K562 treated with DMSO at 1 percent for 24 hours (cell line): ENCODE measurements around the gene MCAM. TPM values are rescaled to one million over a fixed set of nuclear protein-coding genes. Genes with fewer than 3 reads are reported as not detected.

Experiments
- total RNA-seq: library from RNA; unstranded; fragments of 300-600 nt; gene quantifications from 2 replicates; pipeline ENCODE4 v1.2.3, GENCODE V29; 2022; ENCODE audit warnings: low read depth; ENCODE audit not compliant: insufficient read depth

MCAM gene
- total RNA-seq, result 33.0 and 34.9 TPM in 2 replicates

GRCh38 chr11:119316729-119317591 is at the start of gene MCAM:
Gene MCAM, minus strand, starts transcription at chr11:119317130. Its CDS starts 29 bp downstream, at chr11:119317101.

GRCh38 chr11:119346605-119347004 is 29.7 kb upstream of the MCAM start, which contains the start of gene MFRP:
Gene MFRP, minus strand, starts transcription at chr11:119346705. Its CDS starts 192 bp downstream, at chr11:119346513.

GRCh38 chr11:119340335-119341221 is 23.6 kb upstream of the MCAM start, which contains the start of gene C1QTNF5:
Gene C1QTNF5, minus strand, starts transcription at chr11:119340883. Its CDS starts 486 bp downstream, at chr11:119340397.

GRCh38 chr11:119334174-119334930 is 17.4 kb upstream of the MCAM start, which contains the start of gene RNF26:
Gene RNF26, plus strand, starts transcription at chr11:119334527. Its CDS starts 596 bp downstream, at chr11:119335123.

Other genes with a start within 250 kb of the MCAM start
- gene VPS11, start 249.3 kb downstream of the MCAM start, total RNA-seq, result 28.9 and 34.3 TPM in 2 replicates
- gene HMBS, start 232.2 kb downstream of the MCAM start, total RNA-seq, result 60.8 and 72.6 TPM in 2 replicates
- 43.3 and 51.9 TPM in 2 replicates for gene DPAGT1, start 215.3 kb downstream of the MCAM start, total RNA-seq
- gene C2CD2L, start 209.8 kb downstream of the MCAM start, total RNA-seq, result 41.4 and 44.2 TPM in 2 replicates
- gene HINFP, start 195.6 kb downstream of the MCAM start, total RNA-seq, result 25.6 and 31.5 TPM in 2 replicates
- gene ABCG4, start 168.1 kb downstream of the MCAM start, total RNA-seq, result not detected in 2 replicates
- 4.2 and 5.4 TPM in 2 replicates for gene NLRX1, start 148.4 kb downstream of the MCAM start, total RNA-seq
- gene NHERF4, start 131.7 kb downstream of the MCAM start, total RNA-seq, result not detected in 2 replicates
- gene CBL, start 110.8 kb downstream of the MCAM start, total RNA-seq, result 10.6 and 13.0 TPM in 2 replicates
- gene RNF26, start 17.4 kb upstream of the MCAM start, total RNA-seq, result 69.1 and 69.4 TPM in 2 replicates
- 0.58 and 1.7 TPM in 2 replicates for gene C1QTNF5, start 23.8 kb upstream of the MCAM start, total RNA-seq
- not detected in 2 replicates for gene MFRP, start 29.6 kb upstream of the MCAM start, total RNA-seq
- gene USP2, start 64.6 kb upstream of the MCAM start, total RNA-seq, result 7.8 and 8.0 TPM in 2 replicates
- not detected in 2 replicates for gene THY1, start 106.0 kb upstream of the MCAM start, total RNA-seq